ENCODE data around the gene PAPLN. TPM values are rescaled to one million over a fixed set of nuclear protein-coding genes. Genes with fewer than 3 reads are reported as not detected.

The PAPLN gene
- total and polyA plus RNA-seq, 4 donors: 0.68 to 2.8 (median 1.3) TPM

DNA sequence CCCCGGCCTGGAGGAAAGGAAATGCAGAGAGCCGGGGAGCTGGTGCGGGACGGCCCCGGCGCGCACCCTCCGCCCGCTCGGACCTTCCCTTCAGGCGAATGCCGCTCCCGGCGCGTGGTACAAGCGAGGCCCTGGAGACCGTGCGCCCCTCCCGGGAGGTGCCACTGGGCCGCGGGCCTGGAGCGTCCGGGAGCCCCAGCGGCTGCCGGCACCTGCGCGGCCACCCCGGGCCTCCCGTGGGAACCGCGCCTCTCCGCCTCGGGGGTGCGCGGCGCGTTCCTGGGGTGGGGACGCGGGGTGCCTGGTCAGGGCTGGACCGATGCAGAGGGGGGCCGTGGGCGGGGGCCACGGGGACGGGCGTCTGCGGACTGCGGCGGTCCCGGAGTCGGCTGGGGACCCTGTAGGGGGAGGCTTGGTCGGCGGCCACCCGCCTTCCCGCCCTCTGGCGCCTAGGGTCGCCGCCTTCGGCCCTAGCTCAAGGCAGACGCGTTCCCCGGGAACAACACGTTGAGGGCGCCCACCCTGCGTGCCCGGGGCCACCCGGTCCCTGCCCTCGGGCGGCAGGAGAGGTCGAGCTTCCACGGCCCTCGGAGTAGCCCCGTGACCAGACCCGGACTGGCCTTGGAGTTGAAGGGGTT lies 599 bp downstream of the PAPLN start:
- DNase-seq (ENCODE audit: low spot score): no peak
- peaks cover 5 to 34% (median 19%) of the 10 kb centered on the region in 4 donors for H3K4me1 ChIP-seq (ENCODE audit: control insufficient read depth in 4 of 4, insufficient read depth in 4 of 4, low read length in 3 of 4)
- peak overlapping the region in 1 of 3 donors; percentile 55 for H3K4me3 ChIP-seq (ENCODE audit: low read depth in 1 of 3, low read length in 3 of 3)
- TF ChIP-seq SP1 (IDR thresholded peaks at IDR 0.05) (no peak), RXRA (IDR thresholded peaks at IDR 0.05) (no peak), GABPA (IDR thresholded peaks at IDR 0.05 in 1 of 2, conservative IDR thresholded peaks at IDR 0.05 in 1 of 2) (no peak), RAD21 (IDR thresholded peaks at IDR 0.05) (no peak), NR2F2 (IDR thresholded peaks at IDR 0.05) (no peak), HNF4G (IDR thresholded peaks at IDR 0.05) (no peak), JUND (IDR thresholded peaks at IDR 0.05) (no peak), YY1 (IDR thresholded peaks at IDR 0.05) (no peak), FOXA2 (IDR thresholded peaks at IDR 0.05) (no peak)
- TF ChIP-seq, protein P1, sequence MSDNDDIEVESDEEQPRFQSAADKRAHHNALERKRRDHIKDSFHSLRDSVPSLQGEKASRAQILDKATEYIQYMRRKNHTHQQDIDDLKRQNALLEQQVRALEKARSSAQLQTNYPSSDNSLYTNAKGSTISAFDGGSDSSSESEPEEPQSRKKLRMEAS (IDR thresholded peaks at IDR 0.05): no peak
- TF ChIP-seq, protein P2, sequence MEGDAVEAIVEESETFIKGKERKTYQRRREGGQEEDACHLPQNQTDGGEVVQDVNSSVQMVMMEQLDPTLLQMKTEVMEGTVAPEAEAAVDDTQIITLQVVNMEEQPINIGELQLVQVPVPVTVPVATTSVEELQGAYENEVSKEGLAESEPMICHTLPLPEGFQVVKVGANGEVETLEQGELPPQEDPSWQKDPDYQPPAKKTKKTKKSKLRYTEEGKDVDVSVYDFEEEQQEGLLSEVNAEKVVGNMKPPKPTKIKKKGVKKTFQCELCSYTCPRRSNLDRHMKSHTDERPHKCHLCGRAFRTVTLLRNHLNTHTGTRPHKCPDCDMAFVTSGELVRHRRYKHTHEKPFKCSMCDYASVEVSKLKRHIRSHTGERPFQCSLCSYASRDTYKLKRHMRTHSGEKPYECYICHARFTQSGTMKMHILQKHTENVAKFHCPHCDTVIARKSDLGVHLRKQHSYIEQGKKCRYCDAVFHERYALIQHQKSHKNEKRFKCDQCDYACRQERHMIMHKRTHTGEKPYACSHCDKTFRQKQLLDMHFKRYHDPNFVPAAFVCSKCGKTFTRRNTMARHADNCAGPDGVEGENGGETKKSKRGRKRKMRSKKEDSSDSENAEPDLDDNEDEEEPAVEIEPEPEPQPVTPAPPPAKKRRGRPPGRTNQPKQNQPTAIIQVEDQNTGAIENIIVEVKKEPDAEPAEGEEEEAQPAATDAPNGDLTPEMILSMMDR (IDR thresholded peaks at IDR 0.05; ENCODE audit: low read depth, low read length, missing input control): no peak
- TF ChIP-seq, protein P3, sequence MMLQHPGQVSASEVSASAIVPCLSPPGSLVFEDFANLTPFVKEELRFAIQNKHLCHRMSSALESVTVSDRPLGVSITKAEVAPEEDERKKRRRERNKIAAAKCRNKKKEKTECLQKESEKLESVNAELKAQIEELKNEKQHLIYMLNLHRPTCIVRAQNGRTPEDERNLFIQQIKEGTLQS (IDR thresholded peaks at IDR 0.05): no peak
- H3K27ac ChIP-seq (ENCODE audit: low read depth in 1 of 2, low read length in 2 of 2): no peak overlapping the region
- H3K9me3 ChIP-seq (ENCODE audit: control insufficient read depth in 4 of 4, low read length in 3 of 4): no peaks in the 10 kb centered on the region
- H3K9ac ChIP-seq (ENCODE audit: low read depth in 1 of 2, low read length in 2 of 2): no peak overlapping the region
- H3K27me3 ChIP-seq (ENCODE audit: control insufficient read depth in 4 of 4, insufficient read depth in 4 of 4, low read length in 3 of 4): peaks cover 0 to 6% (median 2%) of the 10 kb centered on the region in 4 donors
- no peaks in the 10 kb centered on the region for H3K36me3 ChIP-seq (ENCODE audit: control insufficient read depth in 4 of 4, insufficient read depth in 3 of 4, low read depth in 1 of 4, low read length in 3 of 4)
- WGBS: 4% methylated on average over 73 of the region's 73 CpGs

DNA sequence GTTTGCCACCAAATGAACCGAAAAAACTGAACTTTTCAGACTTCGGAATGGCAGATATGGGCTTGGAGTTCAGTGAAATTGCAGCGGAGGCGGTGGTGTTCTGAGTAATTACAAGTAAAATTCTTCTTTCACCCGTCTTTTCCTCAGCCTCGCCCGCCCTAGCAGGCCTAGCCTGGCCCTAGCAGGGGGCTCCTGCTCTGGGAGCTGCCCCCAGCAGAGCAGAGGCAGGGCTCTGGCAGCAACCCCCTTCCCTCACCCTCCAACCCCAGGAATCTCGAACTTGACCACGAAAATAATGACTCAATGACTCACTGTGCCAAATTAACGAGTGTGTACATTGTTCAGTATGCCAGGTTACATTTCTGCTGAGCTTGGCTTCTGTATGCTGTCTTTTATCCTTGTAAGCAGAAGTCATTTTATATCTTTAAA lies 1.1 kb downstream of the PAPLN start:
- H3K27ac ChIP-seq (ENCODE audit: low read depth in 1 of 2, low read length in 2 of 2): no peak overlapping the region

More for the DNA sequence above, 1.1 kb downstream of the PAPLN start:
- Histone ChIP-seq H3K27me3 (ENCODE audit: control insufficient read depth in 4 of 4, insufficient read depth in 4 of 4, low read length in 3 of 4) (peaks cover 0 to 6% (median 2%) of the 10 kb centered on the region in 4 donors), H3K9ac (ENCODE audit: low read depth in 1 of 2, low read length in 2 of 2) (no peak overlapping the region), H3K36me3 (ENCODE audit: control insufficient read depth in 4 of 4, insufficient read depth in 3 of 4, low read depth in 1 of 4, low read length in 3 of 4) (no peaks in the 10 kb centered on the region), H3K9me3 (ENCODE audit: control insufficient read depth in 4 of 4, low read length in 3 of 4) (no peaks in the 10 kb centered on the region), H3K4me3 (ENCODE audit: low read depth in 1 of 3, low read length in 3 of 3) (peak overlapping the region in 1 of 3 donors; percentile 55), H3K4me1 (ENCODE audit: control insufficient read depth in 4 of 4, insufficient read depth in 4 of 4, low read length in 3 of 4) (peaks cover 5 to 34% (median 19%) of the 10 kb centered on the region in 4 donors)
- DNase-seq (ENCODE audit: low spot score): no peak
- TF ChIP-seq, protein P2 (IDR thresholded peaks at IDR 0.05; ENCODE audit: low read depth, low read length, missing input control): no peak
- no peak for TF ChIP-seq HNF4A (conservative IDR thresholded peaks at IDR 0.05)
- TF ChIP-seq, protein P4, sequence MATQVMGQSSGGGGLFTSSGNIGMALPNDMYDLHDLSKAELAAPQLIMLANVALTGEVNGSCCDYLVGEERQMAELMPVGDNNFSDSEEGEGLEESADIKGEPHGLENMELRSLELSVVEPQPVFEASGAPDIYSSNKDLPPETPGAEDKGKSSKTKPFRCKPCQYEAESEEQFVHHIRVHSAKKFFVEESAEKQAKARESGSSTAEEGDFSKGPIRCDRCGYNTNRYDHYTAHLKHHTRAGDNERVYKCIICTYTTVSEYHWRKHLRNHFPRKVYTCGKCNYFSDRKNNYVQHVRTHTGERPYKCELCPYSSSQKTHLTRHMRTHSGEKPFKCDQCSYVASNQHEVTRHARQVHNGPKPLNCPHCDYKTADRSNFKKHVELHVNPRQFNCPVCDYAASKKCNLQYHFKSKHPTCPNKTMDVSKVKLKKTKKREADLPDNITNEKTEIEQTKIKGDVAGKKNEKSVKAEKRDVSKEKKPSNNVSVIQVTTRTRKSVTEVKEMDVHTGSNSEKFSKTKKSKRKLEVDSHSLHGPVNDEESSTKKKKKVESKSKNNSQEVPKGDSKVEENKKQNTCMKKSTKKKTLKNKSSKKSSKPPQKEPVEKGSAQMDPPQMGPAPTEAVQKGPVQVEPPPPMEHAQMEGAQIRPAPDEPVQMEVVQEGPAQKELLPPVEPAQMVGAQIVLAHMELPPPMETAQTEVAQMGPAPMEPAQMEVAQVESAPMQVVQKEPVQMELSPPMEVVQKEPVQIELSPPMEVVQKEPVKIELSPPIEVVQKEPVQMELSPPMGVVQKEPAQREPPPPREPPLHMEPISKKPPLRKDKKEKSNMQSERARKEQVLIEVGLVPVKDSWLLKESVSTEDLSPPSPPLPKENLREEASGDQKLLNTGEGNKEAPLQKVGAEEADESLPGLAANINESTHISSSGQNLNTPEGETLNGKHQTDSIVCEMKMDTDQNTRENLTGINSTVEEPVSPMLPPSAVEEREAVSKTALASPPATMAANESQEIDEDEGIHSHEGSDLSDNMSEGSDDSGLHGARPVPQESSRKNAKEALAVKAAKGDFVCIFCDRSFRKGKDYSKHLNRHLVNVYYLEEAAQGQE (IDR thresholded peaks at IDR 0.05): no peak
- no peak for TF ChIP-seq RXRA (IDR thresholded peaks at IDR 0.05)
- TF ChIP-seq HNF4G (IDR thresholded peaks at IDR 0.05): no peak
- TF ChIP-seq FOXA1 (IDR thresholded peaks at IDR 0.05): no peak
- TF ChIP-seq GABPA (IDR thresholded peaks at IDR 0.05 in 1 of 2, conservative IDR thresholded peaks at IDR 0.05 in 1 of 2): no peak
- no peak for TF ChIP-seq FOXA2 (IDR thresholded peaks at IDR 0.05)
- TF ChIP-seq EGR1 (IDR thresholded peaks at IDR 0.05; ENCODE audit: low read depth in 2 of 2): no peak
- no peak for TF ChIP-seq RAD21 (IDR thresholded peaks at IDR 0.05)
- 42% methylated on average over 10 of the region's 10 CpGs for WGBS

Measured in liver (tissue), 9 donors.